ENCODE results near the gene KIF20B.

Gene KIF20B

DNA sequence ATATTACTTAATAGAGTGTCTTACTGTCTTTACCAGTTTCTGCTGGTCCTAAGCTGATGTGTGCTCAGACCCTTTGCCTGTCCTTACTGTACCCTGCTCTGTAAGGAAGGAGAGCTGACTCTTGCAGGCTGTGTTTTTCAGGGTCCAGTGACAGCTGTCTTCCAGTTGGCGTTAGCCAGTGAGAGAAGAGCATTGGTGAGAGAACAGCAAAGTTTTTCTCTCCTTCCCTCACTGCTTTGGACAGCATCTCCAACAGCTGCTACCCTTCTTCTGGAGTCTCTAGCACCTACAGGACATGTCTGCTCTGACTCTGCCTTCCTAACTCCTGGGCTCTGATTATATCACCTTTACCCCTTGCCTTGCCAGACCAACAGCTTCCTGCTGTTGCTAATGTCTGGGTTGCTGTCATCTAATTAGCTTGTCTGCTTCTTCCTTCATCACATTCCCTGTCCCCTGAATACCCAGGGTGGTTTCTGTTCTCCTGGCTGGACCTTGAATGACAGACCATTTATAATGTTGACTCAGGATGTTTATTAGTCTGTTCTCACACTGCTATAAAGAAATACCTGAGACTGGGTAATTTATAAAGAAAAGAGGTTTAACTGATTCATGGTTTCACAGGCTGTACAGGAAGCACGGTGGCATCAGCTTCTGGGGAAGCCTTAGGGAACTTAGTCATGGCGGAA is 32.9 kb upstream of the KIF20B start:
- no peak for FAIRE-seq
- TF ChIP-seq CTCF (IDR thresholded peaks at IDR 0.05; ENCODE audit: insufficient read depth, missing control alignments) = no peak
- DNase-seq (ENCODE audit: insufficient read length, low spot score) = no peak

- no peak for DNase-seq (ENCODE audit: insufficient read length, low spot score)
Measured at GRCh38 chr10:89669985-89670384, 31.4 kb upstream of the KIF20B start.

GRCh38 chr10:89670926-89671325 is 30.5 kb upstream of the KIF20B start:
- no peak for DNase-seq (ENCODE audit: insufficient read length, low spot score)
- TF ChIP-seq CTCF (IDR thresholded peaks at IDR 0.05; ENCODE audit: insufficient read depth, missing control alignments) = no peak
- FAIRE-seq = no peak

More at GRCh38 chr10:89669985-89670384, 31.4 kb upstream of the KIF20B start:
- no peak for TF ChIP-seq CTCF (IDR thresholded peaks at IDR 0.05; ENCODE audit: insufficient read depth, missing control alignments)
- FAIRE-seq = no peak

- DNase-seq (ENCODE audit: insufficient read length, low spot score) (no peak), FAIRE-seq (no peak)
- no peak for TF ChIP-seq CTCF (IDR thresholded peaks at IDR 0.05; ENCODE audit: insufficient read depth, missing control alignments)
Measured at GRCh38 chr10:89677341-89677740, 24.0 kb upstream of the KIF20B start.

DNA sequence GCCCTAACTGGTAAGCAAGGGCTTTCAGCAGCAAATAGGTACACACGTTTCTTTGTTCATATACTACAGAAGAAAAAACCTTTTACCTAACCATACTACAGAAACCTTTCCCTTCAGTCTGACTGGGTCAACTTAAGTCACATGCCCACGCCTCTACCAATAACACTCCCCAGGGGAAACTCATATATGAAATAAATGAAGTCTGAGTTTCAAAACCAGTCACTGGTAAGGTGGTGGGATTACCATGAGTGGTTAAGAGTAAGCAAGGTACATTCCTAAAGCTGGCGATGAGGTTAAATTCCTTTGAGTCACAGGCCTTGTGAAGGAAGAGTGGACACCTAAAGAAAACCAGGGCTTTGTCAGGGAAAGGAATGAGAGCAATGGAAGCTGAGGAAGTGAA is 21.4 kb upstream of the KIF20B start:
- TF ChIP-seq CTCF (IDR thresholded peaks at IDR 0.05; ENCODE audit: insufficient read depth, missing control alignments) = no peak
- no peak for FAIRE-seq
- DNase-seq (ENCODE audit: insufficient read length, low spot score) = no peak

DNA sequence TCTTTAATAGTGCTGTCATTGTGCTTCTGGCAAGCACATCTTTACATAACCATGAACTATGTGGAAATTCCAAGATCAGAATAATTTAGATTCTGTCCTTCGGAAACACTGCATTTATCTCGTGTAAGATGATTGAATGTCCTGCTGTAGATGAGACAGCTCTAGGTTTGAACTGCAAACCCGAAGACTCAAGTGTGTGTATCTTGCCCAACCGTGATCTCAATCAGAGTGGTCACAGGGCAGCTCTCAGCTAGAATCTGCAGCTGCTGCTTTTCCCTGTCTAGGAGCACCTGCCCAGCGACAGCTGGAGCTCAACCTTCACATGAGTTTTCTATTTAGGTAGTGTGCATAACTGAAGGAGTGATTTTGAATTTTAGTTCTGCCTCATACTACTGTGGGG is 17.5 kb upstream of the KIF20B start:
- DNase-seq (ENCODE audit: insufficient read length, low spot score) (no peak), FAIRE-seq (no peak)
- no peak for TF ChIP-seq CTCF (IDR thresholded peaks at IDR 0.05; ENCODE audit: insufficient read depth, missing control alignments)

GRCh38 chr10:89684604-89685003 is 16.8 kb upstream of the KIF20B start:
- FAIRE-seq (no peak), DNase-seq (ENCODE audit: insufficient read length, low spot score) (no peak)
- no peak for TF ChIP-seq CTCF (IDR thresholded peaks at IDR 0.05; ENCODE audit: insufficient read depth, missing control alignments)

Data from D721Med (cell line).